Renal cortical epithelial cell (primary cell): ENCODE measurements around the gene CENPB. TPM values are rescaled to one million over a fixed set of nuclear protein-coding genes. Genes with fewer than 3 reads are reported as not detected.
"Not testable (repeated sequence)": the region's sequence is repeated elsewhere in the genome, so short reads cannot be mapped to it uniquely, and the experiment has no call there.

ENCODE experiments used
- DNase-seq: peaks from one replicate; pipeline ENCODE4 v3.0.0-alpha.2; 2011; ENCODE audit warnings: low read depth
- total RNA-seq: library from RNA; depleted of rRNA; stranded (reverse); fragments of >200 nt; gene quantifications from 2 replicates; pipeline ENCODE4 v1.2.3, GENCODE V29; 2014

CENPB gene
- total RNA-seq, 1 donor from 2014 or later: 72.6 TPM

DNA sequence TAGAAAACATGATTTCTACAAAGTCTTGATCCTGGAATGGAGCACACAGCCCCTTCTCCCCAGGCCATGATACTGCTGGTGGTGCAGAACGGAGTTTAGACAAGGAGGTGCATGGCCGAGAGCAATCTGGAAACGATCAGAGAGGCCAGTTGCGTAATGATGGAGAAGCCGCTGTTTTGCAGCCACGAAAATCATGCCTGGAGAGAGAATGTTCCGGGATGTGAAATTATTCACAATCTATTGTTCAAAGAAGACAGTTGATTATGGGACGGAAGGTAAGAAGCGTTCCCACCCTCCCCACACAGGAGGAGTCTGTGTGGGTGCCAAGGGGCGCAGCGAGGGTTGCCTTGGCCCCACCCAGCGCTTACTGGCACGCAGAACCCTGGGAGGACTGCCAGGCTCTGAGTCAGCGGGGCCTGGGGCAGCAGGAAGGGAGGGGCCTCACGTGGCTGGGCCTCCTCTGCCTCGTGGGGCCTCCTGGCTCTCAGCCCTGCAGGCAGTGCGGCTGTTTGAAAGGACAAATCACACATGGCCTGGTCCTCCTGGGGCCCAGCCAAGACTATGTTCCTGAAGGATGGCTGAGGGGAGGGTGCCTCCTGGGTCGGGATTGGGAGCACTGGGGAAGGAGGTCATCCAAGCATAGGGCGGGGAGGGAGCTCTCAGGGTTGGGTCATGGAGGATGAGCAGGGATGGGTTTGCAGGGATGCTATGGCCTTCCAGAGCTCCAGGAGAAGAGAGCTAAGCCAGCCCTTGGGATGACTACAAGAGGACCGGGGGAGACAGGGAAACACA is 25.1 kb upstream of the CENPB start:
- peak; percentile 96 for DNase-seq

DNA sequence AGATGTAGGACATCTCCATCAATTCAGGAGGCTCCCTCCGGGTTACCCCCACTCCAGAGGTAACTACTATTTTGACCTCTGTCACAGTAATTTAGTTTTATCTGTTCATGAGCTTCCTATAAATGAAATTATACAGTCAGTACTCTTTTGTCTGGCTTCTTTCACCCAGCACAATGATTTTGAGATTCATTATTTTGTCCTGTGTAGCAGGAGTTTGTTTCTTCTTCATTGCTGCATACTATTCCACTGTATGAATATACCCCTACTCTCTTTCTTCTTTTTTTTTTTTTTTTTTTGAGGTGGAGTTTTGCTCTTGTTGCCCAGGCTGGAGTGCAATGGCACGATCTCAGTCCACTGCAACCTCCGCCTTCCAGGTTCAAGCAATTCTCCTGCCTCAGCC is 22.0 kb upstream of the CENPB start:
- DNase-seq: no peak

DNA sequence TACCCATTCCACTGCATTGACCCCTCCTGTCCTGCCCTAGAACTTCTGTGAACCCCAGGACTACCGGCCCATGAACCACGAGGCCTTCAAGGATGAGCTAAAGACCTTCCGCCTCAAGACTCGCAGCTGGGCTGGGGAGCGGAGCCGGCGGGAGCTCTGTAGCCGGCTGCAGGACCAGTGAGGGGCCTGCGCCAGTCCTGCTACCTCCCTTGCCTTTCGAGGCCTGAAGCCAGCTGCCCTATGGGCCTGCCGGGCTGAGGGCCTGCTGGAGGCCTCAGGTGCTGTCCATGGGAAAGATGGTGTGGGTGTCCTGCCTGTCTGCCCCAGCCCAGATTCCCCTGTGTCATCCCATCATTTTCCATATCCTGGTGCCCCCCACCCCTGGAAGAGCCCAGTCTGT is 18.2 kb upstream of the CENPB start:
- DNase-seq: no peak

DNA sequence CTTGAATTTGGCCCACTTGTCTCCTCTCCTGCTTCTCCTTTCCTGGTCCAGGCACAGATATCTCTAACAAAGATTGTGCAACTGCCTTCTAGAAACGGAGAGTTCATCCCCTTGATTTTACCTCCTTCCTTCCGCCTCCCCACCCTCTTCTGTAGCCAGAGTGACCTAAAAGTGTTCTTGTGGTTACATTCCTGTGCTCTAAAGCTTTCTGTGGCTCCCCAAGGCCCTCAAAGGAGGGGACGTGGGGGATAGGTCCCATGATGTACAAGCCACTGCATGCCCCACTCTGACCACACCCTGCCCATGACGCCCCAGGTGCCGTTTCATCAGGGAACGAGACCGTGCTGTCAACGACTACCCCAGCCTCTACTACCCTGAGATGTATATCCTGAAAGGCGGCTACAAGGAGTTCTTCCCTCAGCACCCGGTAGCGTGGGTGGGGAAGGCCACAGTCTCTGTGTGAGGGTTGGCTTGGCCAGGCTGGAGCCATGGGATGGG is 17.8 kb upstream of the CENPB start:
- no peak for DNase-seq

DNA sequence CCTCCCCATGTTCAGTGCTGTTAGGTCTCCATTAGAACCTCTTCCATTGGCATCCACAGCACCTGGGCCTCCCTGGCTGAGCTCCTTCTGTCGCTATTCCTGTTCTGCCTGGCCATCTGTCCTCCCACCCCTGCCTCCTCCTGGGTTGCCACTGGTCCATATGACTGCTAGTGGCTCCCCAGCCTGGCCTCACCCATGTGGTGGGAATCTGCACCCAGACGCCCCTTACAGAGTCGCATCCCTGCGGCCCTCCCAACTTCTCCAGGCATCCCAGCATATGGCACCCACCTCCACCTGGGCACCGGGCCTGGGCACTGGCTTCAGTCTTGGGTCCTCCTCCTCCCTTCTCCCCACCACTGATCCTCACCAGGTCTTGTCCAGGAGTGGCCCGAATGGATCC is 17.3 kb upstream of the CENPB start:
- DNase-seq: no peak

DNA sequence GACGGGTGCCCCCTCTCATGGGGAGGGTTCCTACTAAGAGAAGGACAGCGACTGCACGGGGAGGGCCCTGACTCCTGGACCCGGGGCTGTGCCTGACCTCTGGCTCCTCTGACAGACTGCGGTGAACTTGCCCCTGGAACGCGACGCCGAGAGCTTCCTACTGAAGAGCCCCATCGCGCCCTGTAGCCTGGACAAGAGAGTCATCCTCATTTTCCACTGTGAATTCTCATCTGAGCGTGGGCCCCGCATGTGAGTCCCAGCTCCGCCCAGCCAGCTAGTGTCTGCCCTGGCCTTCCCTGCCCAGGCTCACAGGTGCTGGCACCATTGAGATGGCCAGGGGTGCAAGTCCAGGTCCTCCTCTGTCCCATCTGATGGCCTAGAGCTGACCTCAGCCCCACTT is 16.7 kb upstream of the CENPB start:
- DNase-seq: no peak

DNA sequence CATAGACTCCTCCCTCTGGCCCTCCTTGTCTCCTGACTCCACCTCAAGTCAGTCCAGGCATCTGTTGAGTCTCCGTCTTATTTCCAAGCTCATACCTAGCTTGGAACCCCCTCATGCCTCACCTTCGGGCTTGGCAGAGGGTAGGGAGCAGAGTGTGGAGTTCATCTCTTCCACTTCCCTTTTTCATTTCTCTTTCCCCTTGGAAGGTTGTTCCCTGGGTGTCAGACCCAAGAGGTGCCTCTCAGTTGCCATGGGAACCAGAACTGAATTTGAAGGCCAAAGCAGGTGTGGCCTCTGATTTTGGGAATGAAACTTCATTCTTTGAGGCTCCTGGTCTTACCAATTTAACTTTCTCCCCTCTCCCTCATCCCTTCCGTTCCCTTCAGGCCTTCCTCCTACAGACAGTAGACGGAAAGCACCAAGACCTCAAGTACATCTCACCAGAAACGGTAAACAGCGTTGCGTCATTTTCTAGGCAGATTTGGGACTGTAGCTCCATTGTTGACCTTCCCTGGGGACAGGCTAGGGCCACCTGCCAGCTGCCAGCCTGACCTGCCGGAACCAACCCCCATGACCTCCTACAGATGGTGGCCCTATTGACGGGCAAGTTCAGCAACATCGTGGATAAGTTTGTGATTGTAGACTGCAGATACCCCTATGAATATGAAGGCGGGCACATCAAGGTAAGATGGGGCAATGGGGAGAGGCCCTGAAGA is 16.1 kb upstream of the CENPB start:
- DNase-seq: no peak

DNA sequence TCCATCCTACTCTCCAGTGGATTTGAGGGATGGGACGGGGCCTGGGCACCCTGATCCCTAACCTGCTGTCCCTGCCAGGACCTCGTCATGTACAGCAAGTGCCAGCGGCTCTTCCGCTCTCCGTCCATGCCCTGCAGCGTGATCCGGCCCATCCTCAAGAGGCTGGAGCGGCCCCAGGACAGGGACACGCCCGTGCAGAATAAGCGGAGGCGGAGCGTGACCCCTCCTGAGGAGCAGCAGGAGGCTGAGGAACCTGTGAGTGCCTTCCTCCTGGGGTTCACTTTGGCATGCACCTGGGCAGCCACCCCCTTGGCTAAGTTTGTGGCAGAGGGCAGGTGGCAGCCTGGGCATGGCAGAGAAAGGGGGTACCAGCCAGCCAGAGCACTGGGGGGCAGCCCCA is 15.3 kb upstream of the CENPB start:
- DNase-seq: no peak

DNA sequence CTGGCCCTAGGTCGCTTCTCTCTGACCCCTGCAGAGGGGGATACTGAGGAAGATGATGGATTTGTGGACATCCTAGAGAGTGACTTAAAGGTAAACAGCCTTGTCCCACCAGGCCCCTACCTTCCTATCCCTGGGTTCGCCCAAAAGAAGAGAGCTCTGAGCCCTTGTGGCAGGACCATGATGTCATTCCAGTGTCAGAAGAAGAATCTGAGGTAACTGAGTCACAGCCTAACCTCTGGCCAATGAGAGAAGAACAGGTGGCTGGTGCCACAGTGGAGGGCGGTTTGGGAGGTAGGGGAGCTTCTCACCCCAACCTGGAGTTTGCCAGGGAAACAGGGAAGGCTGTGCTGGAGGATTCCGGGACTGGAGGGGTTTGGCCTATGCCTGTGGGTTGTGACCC is 14.8 kb upstream of the CENPB start:
- DNase-seq: no peak

DNA sequence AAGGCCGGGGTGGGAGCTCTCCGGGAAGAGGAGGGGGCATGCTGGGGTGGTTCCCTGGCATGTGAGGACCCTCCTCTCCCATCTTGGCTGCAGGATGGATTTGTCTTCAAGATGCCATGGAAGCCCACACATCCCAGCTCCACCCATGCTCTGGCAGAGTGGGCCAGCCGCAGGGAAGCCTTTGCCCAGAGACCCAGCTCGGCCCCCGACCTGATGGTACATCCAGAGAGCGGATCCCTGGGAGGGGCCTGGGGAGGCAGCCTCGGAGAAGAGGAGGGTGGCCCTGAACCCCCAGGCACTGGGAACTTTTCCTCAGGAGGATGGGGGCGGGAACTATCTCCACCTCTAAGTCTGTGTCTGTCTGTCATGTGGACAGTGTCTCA is 14.3 kb upstream of the CENPB start:
- DNase-seq: no peak

DNA sequence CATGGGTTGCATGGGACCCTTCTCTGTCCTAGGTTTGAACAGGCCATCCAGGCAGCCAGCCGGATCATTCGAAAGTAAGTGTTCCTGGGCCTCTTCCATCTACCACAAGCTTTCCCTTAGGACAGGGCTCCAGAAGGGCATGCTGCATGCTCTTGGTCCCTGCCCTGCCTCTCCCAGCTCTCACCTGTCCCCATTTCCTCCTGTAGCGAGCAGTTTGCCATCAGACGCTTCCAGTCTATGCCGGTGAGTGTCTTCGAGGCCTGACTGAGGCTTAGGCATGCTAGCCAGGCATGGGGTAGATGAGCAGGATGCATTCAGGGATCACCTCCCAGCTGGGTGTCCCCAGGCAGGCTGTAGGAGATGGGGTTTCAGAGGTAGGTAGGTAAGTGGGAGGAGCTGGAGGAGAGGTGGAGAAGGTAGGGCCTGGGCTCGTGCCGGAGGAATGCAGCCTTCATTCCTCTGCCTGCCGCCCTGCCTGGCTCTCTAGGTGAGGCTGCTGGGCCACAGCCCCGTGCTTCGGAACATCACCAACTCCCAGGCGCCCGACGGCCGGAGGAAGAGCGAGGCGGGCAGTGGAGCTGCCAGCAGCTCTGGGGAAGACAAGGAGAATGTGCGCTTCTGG is 13.8 kb upstream of the CENPB start:
- DNase-seq: no peak

DNA sequence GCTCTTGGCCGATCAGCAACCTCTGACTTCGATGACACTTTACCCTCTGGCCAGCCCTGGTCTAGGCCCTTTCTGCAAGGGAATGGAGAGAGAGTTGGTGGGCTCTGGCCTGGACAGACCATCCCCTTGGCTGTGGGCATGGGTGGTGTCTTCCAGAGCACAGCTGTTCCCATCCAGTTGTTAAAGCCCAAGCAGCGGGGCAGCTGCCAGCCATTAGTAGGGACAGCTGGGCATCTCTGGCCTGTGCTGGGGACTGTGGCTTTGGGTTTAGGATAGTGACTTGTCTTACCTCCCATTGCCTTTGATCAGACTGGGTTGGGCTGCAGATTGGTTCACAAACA is 12.3 kb upstream of the CENPB start:
- DNase-seq: no peak

DNA sequence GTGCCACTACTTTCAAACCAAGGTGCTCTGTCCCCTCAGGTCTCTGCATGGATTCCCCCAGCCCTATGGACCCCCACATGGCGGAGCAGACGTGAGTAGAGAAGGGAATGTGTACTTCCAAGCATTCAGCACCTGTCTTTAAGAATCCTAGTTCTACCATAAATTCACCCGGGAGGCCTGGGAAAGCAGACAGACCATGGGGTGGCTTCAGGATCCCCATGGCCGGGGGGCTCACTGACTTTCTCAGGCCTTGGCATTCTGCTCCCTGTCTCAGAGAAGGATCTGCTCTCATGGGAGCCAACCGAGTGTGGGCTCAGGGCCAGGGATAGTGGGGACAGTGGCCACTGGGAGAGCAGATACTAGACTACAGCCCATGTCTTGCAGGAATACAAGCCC is 11.8 kb upstream of the CENPB start:
- no peak for DNase-seq

DNA sequence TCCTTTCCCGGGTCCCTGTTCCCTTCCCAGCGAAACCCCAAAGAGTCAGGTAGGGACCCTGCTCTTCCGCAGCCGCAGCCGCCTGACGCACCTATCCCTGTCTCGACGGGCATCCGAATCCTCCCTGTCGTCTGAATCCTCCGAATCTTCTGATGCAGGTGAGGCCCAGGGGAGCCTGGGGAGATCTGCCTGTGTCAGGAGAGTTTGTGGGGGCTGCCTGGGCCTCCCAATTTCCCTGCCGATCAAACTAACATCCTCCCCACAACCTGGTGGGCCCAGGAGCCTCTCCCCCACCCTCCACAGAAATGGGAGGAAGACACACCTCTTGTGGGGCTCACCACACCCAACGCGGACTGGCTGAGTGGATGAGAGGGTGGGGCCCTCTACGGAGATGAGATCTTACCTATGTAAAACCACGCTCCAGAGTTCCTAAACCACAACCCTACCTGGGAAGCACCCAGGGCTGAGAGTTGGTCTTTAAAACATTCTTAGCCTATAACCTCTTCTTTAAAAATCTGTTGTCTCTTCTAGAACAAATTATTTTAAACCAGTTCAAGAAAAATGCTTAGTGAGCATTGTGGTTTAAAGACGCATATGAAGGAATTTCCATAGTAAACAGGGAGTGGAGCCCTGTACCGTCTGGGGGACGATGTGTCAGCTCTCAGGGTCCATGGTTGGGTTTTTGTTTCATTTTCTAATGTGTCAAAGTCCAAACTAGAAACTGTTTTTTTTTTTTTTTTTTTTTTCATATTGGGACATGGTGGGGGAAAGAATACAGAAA is 11.2 kb upstream of the CENPB start:
- DNase-seq: no peak

DNA sequence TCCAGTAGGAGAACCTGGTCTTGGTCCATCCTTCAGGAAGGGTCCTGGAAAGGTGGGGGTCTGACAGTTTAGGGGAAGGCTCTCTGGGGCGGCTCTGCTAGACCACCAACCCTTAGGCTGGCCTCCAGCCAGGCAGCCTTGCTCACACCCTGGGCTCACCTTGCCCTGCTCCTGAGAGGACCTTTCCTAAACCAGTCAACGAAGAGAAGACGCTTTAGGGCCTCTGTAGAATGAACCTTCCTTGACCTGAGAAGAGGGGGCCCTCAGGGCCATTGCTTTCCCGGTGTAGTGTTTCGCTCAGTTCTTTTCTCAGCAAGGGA is 10.6 kb upstream of the CENPB start:
- DNase-seq: no peak

DNA sequence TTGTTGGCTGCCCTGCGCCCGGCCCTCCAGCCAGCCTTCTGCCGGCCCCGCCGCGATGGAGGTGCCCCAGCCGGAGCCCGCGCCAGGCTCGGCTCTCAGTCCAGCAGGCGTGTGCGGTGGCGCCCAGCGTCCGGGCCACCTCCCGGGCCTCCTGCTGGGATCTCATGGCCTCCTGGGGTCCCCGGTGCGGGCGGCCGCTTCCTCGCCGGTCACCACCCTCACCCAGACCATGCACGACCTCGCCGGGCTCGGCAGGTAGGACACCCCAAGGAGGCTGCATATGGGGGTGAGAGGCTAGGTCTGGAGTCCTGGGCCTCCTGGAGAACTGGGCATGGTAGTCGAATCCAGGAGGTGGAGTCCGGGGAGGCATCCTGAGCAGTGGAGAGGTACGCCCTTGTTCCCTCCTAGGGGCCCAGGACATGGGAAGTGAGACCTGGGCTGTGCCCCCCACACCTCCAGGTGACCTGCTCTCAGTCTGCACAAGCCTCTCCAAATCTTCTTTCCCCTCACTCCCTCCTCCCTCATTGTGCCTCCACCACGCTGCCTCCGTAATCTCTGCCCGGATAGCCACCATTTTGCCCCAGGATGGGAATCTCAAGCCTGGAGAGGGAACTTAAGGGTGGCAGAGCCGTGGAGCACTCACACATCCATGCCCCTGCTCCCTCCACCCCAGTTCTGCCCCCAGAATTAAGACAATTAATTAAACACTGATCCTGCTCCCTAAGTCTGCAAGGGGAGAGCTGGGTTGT is 10.1 kb upstream of the CENPB start:
- no peak for DNase-seq

DNA sequence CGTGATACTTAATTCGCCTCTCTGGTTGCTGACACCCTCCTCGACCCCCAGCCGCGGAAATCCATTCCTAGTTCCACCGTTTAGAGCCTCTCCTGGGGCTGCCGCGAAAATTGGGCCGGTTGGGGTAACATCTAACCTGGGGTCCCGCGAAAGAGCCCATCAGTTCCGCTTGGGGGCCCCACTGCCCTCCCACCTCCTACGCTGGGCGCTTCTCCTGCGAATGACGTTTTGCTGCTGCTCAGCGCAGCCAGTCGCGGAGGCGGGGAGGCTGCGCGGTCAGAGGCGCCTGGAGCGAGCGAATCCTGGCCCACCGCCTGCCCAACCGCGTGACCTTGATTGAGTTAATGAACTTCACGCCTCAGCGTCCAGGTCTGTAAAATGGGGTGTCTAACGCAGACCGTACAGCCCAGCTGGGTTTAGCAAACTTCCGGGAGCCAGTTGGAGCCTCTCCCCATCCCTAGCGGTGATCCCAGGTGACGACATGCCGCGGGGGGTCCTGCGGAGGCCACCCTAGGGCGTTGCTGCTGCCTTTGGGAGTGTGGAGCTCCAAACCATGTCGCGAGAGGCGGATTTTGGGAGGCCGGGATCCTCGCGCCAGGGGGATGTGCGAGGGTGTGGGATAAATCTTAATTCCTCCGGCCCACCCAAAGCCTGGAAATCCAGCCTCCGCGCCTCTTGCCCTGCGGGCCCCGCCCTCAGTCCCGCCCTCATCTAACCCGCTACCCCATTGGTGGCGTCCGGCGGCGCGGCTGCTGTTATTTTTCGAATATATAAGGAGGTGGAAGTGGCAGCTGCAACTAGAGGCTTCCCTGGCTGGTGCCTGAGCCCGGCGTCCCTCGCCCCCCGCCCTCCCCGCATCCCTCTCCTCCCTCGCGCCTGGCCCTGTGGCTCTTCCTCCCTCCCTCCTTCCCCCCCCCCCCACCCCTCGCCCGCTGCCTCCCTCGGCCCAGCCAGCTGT is 9.2 kb upstream of the CENPB start, which contains the start of gene CDC25B:
TSS of gene CDC25B (plus strand) at position 800 of the 958 bp plus-strand sequence. CDS start 222 bp downstream, outside the sequence.
- DNase-seq: peak; percentile 65

DNA sequence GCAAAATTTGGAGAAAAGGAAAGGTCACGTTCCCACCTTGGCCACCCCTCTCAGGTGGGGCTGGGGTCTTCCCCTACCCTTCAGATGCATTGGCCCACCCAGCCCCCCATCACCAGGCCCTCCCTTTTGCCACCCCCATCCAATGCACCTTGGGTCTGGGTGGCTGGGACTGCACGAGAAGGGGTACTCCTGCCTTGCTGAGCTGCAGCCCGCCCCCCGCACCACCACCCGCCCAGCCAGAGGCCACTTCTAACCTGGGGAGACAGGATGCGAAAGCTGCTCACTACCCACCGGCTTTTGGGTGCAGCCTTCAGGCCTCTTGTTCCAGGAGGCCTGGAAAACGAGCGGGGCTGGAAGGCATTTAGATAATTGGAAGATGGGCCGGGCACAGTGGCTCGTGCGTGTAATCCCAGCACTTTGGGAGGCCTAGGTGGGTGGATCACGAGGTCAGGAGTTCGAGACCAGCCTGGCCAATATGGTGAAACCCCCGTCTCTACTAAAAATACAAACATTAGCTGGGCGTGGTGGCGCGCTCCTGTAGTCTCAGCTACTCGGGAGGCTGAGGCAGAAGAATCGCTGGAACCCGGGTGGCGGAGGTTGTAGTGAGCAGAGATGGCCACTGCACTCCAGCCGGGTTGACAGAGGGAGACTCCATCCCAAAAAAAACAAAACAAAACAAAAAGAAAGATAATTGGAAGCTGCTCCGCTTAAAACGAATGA is 8.3 kb upstream of the CENPB start:
- DNase-seq: no peak

DNA sequence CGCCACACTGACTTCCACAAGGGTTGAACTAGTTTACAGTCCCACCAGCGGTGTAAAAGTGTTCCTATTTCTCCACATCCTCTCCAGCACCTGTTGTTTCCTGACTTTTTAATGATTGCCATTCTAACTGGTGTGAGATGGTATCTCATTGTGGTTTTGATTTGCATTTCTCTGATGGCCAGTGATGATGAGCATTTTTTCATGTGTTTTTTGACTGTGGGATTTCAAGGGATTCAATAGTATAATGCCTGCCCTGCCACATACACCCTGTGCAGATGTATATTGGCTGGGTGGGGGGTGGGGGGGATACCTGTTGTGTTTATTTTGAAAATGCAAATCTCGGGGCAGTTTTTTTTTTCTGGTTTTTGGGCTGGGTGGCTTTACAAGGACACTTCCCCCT is 7.6 kb upstream of the CENPB start:
- not testable (repeated sequence) for DNase-seq

DNA sequence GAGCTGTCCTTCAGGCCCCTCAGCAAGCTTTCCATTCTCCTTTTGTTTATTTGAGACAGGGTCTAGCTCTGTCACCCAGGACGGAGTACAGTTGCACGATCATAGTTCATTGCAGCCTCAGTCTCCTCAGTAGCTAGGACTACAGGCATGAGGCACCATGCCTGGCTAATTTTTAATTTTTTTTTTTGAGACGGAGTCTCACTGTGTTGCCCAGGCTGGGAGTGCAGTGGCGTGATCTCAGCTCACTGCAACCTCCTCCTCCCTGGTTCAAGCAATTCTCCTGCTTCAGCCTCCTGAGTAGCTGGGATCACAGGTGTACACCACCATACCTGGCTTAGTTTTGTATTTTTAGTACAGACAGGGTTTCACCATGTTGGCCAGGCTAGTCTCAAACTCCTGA is 2.7 kb upstream of the CENPB start:
- DNase-seq: not testable (repeated sequence)
